GM21576 (cell line): ENCODE data around the gene ITGA11.

Experiments
- ATAC-seq: cut with Tn5 transposase; IDR thresholded peaks from one replicate; pipeline ENCODE4 v1.9.1; 2021; ENCODE audit warnings: mild to moderate bottlenecking, moderate library complexity; ENCODE audit not compliant: unreplicated experiment

The ITGA11 gene

DNA sequence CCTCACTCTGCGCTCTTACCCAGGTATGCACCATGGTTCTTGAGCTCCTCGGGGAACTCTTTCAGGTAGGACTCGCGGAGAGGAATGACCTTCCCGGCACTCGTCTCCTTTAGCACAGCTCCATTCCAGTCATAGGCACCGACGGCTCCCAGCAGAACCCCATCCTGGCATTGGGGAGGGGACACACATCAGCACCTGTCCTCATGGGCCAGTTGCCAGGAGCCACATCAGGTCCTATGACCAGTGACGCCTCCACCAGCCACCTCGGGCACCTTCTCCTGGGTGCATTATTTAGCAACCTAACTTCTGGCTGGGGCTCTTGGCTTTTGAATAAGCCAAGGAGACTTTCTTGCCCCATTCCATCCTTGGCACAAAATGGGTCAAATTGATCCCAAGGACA, 92.5 kb downstream of the ITGA11 start:
- no peak for ATAC-seq

DNA sequence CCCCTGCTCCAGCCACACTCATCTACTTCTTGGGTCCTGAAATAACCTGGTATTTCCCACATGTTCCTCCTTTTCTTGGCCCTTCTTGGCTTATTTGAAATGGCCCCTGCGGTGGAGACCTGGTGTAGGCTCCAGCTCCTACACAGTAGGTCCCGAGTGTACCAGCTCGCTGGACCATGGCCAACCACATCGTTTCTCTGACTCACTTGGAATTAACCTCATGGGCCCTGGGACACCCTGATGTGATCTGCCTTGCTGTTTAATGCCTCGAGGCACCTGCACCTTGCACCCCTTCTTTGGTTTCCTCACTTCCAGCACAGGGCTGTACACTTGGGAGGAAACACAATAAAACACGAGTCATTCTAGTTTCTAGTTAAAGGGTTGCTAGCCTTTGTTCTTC, 94.1 kb downstream of the ITGA11 start:
- no peak for ATAC-seq

GRCh38 chr15:68336516-68336915, 95.4 kb downstream of the ITGA11 start:
- no peak for ATAC-seq

DNA sequence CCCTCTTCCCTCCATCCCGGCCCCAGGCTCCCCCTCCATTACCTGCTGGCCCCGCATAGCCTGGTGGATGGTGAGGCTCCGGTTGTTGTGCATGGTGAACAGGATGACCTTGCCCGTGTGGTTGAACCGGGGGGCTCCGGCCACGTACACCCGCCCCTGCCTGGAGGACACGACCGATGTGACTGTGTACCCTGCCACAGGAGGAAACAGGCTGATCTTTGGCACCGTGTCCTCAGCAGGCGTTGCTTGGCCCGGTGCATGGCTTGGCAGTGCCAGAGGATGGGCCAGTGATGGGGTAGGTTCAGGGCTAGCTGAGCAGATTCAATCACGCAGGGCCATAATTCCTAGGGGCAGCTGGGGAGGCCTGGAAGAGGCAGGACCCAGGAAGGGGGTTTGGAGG, 96.3 kb downstream of the ITGA11 start:
- ATAC-seq = no peak

- no peak for ATAC-seq
Observed at GRCh38 chr15:68335251-68335650, 96.7 kb downstream of the ITGA11 start.

DNA sequence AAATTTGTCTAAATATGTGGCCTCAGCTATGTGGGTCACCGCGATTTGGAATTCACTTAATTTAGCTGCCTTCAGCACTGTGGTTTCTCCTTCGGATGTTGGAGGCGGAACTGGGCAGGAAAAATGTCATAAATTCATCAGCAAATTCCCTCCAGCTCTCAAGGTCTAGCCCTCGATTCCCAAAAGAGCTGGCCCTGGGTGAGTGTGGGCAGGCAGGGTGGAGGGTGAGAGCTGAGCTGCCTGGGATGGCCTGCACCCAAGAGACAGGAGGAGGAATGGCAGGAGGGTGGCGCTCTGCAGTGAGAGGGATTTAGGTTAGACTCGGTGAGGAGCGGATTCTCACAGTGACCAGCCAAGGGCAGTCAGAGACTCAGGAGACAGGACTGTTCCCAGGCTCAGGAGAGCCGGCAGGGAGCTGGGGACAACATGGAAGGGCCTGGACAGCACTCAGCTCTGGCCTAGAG, 97.3 kb downstream of the ITGA11 start:
- ATAC-seq = no peak

DNA sequence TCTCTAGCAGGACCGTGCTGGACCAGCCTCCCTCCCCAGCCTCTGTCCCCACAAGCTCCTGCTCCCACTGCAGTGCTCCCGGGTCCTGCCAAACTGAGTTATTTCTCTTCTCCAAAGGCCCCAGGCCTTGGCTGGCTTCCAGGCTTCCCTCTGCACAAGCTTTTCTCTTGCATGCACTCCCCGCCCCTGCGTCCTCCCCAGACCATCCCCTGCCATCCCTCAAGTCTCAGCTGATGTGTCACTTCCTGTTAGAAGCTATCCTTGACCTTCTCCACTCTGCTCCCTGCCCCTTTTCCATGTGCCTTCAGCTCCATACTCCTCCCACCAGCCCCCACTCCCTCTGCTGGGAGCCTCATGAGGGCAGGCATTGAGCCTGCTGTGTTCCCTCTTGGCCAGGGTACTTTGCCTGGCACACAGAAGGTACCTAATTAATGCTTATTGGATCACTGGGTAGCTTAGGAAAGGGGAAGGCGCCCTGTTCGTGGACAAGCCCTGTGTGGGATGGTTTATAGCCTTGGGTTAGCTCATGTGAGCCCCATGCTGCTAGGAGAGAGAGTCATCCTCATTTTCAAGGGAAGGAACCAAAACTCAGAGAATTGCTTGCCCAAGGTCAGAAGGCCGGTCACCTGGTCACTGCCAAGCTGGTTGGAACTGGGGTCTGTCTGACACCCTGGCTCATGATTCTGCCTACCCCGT, 98.0 kb downstream of the ITGA11 start:
- ATAC-seq = no peak

DNA sequence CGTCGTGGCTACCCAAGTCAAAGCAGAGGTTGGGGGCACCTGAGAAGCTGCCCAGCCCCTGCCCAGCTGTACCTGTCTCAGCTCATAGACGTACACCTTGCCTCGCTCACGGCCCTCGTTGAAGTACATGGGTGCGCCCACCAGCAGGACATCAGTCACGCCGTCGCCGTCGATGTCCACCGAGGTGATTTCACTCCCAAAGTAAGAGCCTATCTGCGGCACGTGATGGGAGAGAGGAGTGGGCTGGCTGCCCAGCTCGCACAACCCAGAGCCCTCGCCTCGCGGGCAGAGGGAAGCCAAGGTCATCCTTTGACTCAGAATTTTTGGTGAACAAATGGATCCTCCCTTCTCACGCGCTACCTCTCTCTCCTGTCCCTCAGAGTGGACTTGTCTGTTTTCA, 99.7 kb downstream of the ITGA11 start:
- no peak for ATAC-seq

GRCh38 chr15:68330901-68331300, 101.1 kb downstream of the ITGA11 start:
- ATAC-seq = no peak

DNA sequence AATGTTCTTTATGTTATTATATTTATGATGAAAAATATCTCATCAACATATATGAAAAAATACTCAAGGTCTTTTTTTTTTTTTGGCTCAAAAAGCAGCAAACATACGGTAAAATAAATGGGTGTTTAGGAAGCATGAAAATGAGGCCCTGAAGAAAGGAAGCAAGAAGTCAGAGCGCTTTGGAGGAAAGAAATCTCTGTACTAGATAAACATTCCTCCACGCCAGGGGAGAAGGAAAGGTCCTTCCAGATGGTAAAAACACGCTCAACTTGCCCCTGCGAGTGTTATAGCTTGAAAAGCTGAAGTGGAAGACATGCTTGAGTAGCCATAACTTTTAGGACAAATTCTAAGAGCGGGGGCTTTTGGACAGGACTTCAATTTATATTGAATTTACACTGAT, 101.5 kb downstream of the ITGA11 start:
- ATAC-seq = no peak

DNA sequence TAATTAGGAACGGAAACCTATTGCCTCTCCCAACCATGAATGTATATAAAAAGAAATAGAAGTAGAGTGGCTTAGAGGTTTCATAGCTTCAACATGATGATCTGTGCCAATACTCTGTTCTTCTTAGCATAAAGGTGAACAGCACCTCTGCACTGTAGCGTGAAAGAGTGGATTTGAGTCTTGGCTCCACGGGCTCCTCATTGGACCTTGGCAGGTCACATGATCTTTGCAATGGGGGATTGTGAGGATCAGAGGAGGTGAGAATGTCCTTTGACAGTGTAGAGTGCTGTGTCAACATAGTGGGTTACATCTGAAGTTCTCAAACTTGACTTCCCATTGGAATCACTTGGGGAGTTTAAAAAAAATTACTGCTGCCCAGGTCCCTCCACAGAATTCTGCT, 103.0 kb downstream of the ITGA11 start:
- ATAC-seq = no peak

DNA sequence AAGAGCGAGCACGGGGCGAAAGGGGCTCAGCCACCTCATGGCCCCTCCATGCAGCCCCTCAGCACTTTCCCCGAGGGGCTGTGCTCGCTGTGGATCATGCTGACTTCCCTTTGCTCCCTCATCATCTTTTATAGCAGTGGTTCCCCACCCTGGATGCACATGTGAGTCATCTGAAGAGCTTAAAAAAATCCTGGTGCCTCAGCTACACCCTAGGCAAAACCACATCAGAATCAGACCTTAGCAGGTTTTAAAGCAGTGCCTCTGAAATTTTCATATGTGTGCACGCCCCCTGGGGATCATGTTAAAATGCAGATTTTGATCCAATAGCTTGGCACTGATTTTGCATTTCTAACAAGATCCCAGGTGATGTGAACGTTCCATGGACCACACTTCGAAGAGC, 103.5 kb downstream of the ITGA11 start:
- ATAC-seq = no peak

DNA sequence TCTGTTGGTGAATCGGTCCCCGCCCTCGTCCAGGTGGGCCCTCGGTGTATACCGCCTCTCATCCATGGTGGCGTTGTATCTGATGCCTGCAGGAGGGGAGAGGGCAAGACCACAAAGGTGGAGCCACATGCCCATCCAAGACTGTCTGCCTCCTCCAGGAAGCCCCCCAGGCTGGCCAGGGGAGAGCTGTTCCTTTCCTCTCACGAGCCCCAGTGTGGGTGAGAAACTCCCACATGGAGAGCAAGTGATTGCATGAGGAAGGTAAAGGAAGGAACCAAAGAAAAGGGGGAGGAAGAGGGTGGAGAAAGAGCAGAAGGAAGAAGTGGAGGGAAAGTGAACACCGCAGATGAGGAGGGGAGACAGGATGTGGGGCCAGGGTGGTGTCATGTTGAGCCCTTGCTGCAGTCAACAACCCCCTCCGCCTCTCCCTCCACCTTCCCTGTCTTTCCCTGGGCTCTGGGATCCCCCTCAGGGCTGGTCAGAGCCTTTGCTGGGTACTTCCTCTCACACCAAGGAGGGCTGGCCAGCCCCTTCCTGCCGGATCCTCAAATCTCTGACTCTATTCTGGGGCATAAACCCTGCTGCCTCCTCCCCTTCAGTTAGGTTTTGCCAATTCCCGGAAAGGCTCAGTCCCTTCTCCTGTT, 105.1 kb downstream of the ITGA11 start:
- ATAC-seq = no peak

- ATAC-seq = no peak
Observed at GRCh38 chr15:68325726-68326125, 106.2 kb downstream of the ITGA11 start.

- ATAC-seq = no peak
Observed at GRCh38 chr15:68322796-68323195, 109.2 kb downstream of the ITGA11 start.

DNA sequence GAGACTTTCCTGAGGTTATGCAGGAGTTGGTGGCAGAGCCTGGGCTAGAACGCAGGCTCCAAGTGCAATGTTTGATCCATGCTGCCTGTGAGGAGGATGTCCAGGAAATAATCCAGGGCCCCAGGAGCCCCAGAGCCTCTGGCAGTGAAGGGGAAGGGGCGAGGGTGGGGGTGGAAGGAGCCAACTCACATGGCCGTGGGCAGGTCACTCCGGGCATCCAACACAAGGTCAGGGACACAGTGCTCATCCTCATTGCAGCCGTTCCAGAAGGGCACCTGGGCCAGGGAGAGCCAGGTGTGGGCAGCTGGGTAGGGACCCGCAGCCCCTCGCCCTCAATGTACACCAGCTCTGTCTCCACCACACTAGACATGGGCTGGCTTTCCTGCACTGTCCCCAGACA, 110.7 kb downstream of the ITGA11 start:
- ATAC-seq = no peak

GRCh38 chr15:68319997-68320396, 112.0 kb downstream of the ITGA11 start:
- ATAC-seq = no peak

DNA sequence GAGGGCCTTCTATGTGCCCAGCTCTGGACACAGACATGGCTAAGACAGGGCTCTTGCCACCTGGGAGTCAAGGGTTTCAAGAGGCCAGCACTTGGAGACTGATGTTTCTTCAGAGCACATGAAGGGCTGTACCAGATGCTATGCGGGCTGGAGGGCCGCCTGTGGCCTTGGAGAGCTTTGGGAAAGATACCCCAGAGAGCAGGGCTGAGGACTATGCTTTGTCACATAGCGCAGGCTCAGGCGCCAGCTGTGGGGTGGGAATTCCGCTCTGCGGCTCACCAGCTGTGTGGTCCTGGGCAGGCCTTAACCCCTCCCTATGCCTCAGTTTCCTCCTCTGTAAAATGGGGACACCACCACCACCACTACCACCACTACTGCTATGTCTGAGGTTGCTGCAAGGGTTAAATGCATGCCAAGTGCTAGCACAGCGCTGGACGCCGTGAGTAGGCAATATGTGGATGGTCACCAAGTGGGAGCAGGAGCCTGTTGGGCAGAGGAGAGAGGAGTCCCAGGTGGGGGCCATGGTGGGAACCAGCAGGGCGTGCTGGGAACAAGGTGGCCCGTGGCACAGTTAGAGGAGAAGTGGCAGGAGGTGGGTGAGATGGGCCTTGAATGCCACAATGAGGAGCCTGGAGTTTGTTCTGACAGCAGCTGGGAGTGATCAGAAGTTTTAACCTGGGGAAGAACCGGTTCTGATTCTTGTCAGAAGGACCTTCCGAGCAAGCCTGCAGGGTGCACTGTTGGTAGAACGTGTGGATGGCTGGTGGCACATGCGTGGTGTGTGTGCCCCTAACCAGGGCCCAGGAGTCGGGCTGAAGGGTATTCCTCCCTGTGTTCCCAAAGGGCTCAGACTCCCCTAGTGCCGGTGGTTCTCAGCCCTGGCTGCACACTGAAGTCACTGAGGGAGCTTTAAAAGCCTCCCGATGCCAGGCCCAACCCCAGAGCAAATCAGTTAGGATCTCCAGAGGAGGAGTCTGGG, 112.7 kb downstream of the ITGA11 start:
- ATAC-seq = no peak

GRCh38 chr15:68318008-68318835, 113.7 kb downstream of the ITGA11 start:
- ATAC-seq = no peak

- no peak for ATAC-seq
Observed at GRCh38 chr15:68317281-68318007, 114.5 kb downstream of the ITGA11 start.
